HG02759 (cell line): ENCODE measurements around the gene ITGAX.

ENCODE experiments used
- ATAC-seq: cut with Tn5 transposase; IDR thresholded peaks from one replicate; pipeline ENCODE4 v1.9.1; 2021; ENCODE audit warnings: mild to moderate bottlenecking, moderate library complexity; ENCODE audit not compliant: unreplicated experiment

ITGAX gene

GRCh38 chr16:31347445-31347844 lies 7.5 kb upstream of the ITGAX start:
- no peak for ATAC-seq

GRCh38 chr16:31348579-31348978 lies 6.4 kb upstream of the ITGAX start:
- no peak for ATAC-seq

GRCh38 chr16:31350275-31351005 lies 4.5 kb upstream of the ITGAX start:
- no peak for ATAC-seq

DNA sequence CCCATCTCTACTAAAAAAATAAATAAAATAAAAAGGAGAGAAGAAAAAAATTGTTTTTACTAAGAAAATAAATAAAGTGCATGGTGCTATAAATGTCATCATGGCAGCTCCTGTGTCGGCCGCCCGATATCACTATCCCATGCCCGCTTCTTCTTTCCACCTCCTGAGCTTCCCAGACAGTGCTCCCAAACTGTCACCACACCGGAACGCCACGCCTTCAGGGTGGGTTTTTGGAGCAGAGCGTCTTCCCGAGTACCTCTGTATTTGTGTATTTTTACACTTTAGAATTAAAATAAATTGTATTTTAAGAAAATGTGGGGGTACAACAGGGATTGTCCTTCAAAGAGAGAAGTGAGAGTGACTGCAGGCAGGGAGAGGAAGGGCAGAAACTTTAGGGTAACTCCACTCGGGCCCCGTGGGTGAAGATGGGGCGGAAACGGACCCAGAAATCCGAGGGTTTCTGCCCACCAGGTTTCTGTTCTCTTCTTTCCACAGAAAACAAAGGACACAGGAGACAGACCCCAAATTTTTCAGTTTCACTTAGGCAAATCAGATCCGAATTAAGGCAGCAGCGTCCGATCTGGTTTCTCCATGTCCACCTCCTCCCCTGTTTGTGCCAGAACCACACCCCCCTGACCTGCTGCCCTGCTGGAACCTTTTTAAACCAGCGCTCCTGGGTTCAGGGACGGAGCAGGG lies 3.6 kb upstream of the ITGAX start:
- ATAC-seq = no peak

- ATAC-seq = no peak
Observed at GRCh38 chr16:31351942-31352325, 3.0 kb upstream of the ITGAX start.

DNA sequence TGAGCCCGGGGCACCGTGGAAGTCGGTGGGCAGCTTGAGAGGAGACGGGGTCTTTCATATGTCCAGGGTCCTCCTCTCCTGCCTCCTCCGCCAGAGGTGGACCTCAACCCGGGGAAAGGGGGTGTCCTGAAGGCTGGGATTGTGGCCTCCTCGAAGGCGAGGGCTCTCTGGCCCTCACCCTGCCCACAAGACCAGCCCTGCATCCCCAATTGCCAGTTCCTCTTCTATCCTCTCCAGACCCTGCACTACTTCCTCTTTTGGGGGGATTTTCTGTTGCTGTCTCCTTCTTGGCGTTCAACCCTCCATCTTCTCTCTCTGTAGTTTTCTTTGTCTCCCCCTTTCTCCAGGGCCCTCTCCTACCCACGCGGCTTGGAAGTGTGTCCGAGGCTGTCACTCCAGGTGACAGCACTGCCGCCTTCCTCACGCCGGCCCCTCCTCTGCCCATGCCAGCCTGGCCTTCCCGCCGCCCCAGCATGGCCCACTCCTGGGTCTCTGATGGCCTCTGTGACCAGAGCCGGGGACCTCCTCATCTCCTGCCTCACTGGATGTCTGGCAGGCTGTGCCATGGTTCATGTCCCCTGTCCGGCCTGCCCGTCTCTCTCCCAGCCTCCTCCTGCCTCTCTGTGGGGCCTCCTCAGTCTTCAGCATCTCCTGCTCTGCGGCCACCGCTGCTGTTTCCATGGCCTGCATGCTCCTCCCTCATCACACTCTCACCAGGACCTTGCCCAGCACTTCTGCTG lies 2.4 kb upstream of the ITGAX start:
- ATAC-seq = no peak

DNA sequence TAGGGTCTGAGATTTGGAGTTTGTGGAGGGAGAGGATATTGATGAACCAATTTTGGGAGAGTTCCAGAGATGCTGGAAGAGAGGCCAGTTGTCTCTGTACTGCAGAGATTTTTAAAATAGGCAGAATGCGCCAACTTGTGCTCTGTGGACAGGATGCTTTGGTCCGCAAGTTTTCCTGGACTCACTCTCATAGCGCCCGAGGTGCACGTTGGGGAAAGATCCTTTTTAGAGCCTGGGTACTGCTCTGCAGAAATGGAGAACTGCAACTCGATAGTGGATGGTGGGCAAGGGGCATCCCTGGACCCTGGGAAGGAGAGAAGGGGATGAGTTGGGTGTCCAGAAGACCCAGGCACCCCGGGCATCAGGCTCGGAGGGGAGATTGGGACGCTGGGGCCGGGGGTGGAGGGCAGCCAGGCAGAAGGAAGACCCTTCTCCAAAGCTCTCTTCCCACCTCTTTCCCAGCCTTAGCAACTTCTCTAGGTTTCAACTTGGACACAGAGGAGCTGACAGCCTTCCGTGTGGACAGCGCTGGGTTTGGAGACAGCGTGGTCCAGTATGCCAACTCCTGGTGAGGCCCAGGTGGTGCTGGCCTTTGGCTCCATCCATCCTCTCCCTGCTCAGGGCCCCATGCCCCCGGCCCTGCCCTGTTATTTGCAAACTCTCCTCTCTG lies 590 bp downstream of the ITGAX start:
- ATAC-seq = no peak

DNA sequence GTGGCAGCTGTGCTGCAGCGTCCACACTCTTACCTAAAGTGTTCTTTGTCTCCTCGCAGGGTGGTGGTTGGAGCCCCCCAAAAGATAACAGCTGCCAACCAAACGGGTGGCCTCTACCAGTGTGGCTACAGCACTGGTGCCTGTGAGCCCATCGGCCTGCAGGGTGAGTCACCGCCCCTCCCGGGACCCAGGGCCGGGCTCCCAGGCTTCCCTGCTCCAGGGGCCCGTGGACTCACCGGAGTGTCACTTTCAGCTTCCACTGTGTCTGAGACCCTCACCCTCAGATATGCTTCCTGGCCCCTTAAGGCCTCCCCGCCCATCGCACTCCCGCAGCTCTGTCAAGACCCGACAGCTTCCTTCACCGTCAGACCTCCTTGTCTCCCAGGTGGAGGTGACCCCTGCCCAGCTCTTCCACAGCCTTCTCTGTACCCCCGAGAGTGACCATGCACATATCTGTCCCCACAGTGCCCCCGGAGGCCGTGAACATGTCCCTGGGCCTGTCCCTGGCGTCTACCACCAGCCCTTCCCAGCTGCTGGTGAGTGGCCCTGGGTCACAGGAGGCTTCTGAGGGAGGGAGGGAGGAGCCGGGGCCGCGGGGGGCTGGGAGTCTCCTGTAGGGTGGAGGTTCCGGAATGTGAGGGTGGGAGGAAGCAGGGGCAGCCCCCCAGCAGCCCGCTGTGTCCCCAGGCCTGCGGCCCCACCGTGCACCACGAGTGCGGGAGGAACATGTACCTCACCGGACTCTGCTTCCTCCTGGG lies 1.8 kb downstream of the ITGAX start:
- ATAC-seq = no peak

DNA sequence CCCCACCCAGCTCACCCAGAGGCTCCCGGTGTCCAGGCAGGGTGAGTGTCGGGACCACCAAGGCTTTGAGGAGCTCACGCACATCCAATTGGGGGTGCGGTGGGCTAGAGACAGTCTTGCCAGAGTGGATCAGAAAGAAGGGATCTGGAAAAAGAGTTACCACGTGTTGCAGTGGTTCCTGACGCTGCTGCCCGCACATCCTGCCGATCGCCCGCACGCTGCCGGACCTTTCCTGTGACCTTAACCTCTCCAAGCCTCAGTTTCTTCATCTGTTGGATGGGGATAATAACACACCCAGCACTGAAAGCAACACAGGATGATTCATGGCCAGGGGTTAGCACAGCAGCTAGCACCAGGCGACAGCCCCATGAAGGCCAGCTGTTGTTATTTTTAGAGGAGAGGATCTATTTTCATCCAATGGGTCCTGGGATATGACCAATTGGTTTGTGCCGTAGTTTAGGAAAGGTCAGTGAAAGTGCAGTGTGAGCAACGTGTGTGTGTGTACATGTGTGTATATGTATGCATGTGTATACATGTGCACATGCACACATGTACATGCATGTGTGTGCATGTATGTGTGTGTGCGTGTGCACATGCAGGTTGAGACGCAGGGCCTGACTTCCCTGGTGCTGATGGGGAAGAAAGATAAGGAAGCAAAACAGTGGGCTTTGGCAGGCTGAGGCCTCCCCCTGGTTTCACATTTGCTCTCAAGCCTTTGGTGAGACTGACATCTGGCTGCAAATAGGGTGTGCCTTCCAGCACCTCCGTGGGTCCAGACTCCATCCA lies 2.5 kb downstream of the ITGAX start:
- no peak for ATAC-seq

GRCh38 chr16:31360251-31360650 lies 5.3 kb downstream of the ITGAX start:
- ATAC-seq = no peak

DNA sequence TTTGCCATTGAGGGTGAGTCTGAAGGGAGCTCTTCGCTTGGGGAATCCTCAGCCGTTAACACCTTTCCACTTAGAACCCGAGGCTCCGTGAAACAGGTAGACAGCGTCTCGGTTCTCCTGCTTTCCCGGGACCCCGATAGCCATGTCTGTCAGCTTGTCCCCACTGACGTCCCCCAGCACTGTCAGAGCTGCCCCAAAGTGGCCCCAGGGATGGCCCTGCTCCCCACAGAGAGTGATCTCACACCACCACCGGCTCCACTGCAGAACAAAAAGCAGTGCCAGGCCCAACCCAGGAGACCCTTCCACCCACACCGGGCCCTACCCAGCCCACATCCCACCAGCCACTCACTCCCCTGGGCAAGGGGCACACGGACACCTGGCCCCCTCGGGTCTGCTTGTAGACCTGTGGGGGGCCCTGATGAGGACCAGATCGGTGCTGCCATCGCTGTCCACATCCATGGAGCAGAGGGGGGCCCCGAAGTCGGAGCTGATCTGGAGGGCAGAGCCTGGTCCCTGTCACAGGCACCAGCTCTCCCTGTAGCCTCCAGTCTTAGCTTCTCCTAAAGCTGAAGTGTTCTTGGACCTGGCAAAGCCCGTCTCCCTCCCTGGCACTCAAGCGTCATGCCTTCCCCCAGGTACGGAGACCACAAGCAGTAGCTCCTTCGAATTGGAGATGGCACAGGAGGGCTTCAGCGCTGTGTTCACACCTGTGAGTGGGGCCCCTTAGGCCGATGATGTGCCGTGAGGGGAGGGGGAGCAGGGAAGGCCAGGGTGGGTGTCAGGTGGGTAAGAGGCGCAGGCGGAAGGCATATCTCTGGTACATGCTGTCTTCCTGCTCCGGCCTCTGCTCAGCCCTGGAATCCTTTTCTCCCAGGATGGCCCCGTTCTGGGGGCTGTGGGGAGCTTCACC lies 6.5 kb downstream of the ITGAX start:
- ATAC-seq = no peak

GRCh38 chr16:31362476-31363405 lies 7.8 kb downstream of the ITGAX start:
- no peak for ATAC-seq

GRCh38 chr16:31363721-31364120 lies 8.7 kb downstream of the ITGAX start:
- no peak for ATAC-seq

- no peak for ATAC-seq
Observed at GRCh38 chr16:31364421-31364820, 9.4 kb downstream of the ITGAX start.

DNA sequence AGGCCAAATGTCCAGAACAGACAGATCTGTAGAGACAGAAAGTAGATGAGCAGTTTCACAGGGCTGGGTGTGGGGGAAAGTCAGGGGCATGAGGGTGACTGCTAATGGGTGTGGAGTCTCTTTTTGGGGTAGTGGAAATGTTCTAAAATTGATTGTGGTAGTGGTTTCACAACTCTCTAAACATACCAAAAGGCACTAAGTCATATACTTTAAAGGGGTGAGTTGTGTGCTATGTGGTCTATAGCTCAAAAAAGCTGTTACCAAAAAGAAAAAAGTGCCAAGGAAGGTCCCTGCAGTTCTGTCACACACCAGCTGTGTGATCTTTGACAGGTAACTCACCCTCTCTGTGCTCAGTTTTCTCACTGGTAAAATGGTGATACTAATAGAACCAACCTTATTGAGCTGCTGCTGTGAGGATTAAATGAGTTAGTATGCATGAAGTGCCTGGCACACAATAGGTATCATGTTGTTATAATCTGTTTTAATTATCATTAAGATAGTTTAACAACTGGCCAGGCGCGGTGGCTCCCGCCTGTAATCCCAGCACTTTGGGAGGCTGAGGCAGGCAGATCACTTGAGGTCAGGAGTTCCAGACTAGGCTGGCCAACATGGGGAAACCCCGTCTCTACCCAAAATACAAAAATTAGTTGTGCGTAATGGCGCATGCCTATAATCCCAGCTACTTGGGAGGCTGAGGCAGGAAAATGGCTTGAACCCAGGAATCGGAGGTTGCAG lies 10.3 kb downstream of the ITGAX start:
- ATAC-seq = no peak

DNA sequence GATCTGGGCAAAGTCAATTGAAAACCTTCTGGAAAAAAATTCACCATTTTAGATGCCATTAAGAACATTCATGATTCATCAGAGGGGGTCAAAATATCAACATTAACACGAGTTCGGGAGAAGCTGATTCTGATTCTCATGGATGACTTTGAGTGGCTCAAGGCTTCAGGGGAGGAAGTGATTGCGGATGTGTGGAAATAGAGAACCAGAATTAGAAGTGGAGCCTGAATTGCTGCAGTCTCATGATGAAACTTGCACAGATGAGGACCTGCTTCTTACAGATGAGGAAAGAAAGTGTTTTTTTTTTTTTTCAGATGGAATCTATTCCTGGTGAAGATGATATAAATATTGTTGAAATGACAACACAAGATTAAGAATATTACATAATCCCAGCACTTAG lies 12.9 kb downstream of the ITGAX start:
- no peak for ATAC-seq

DNA sequence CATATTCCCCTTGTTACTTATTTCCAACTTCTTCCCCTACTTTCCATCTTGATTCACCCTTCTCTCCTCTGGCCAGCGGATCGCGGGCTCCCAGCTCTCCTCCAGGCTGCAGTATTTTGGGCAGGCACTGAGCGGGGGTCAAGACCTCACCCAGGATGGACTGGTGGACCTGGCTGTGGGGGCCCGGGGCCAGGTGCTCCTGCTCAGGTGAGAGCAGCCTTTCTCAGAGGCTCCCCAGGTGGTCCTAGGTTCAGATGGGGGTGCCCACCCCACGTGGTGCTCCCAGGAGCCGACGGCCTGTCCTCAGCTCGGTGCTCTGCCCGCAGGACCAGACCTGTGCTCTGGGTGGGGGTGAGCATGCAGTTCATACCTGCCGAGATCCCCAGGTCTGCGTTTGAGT lies 16.0 kb downstream of the ITGAX start:
- no peak for ATAC-seq
